Left renal cortex interstitium (tissue), 4 donors: ENCODE measurements around the gene NOL12. TPM values are rescaled to one million over a fixed set of nuclear protein-coding genes. Genes with fewer than 3 reads are reported as not detected.

ENCODE experiments used
- DNase-seq, 4 donors: peaks; one replicate each; pipeline ENCODE4 v3.0.0-alpha.2; 2013; ENCODE audit warnings: low read depth in 4 of 4, low spot score in 2 of 4, missing footprints in 1 of 4
- polyA plus RNA-seq, 4 donors: library from polyadenylated mRNA; unstranded; fragments of 120-200 nt; gene quantifications; one replicate each; pipeline ENCODE4 v1.2.1, GENCODE V29; 2013; ENCODE audit not compliant: insufficient read length in 4 of 4

The NOL12 gene
- polyA plus RNA-seq, 4 donors, result 17.2 to 27.0 (median 23.9) TPM

GRCh38 chr22:37659066-37659896, 26.9 kb upstream of the NOL12 start:
- DNase-seq, result no peak

- no peak for DNase-seq
Observed at GRCh38 chr22:37659897-37660708, 26.0 kb upstream of the NOL12 start.

GRCh38 chr22:37660709-37661045, 25.5 kb upstream of the NOL12 start:
- no peak for DNase-seq

- DNase-seq, result no peak
Observed at GRCh38 chr22:37661160-37661924, 24.8 kb upstream of the NOL12 start.

- DNase-seq, result no peak
Observed at GRCh38 chr22:37662039-37662438, 24.1 kb upstream of the NOL12 start.

GRCh38 chr22:37663521-37664140, 22.5 kb upstream of the NOL12 start:
- DNase-seq, result no peak

GRCh38 chr22:37664249-37665101, 21.7 kb upstream of the NOL12 start:
- no peak for DNase-seq

GRCh38 chr22:37665487-37665886, 20.7 kb upstream of the NOL12 start:
- no peak for DNase-seq

GRCh38 chr22:37669586-37669985, 16.6 kb upstream of the NOL12 start:
- no peak for DNase-seq

- no peak for DNase-seq
Observed at GRCh38 chr22:37672206-37672919, 13.8 kb upstream of the NOL12 start.

- DNase-seq, result no peak
Observed at GRCh38 chr22:37672920-37673455, 13.2 kb upstream of the NOL12 start.

- DNase-seq, result no peak
Observed at GRCh38 chr22:37674248-37674647, 11.9 kb upstream of the NOL12 start.

- peak in 2 of 4 donors; percentile 78 to 80 for DNase-seq
Observed at GRCh38 chr22:37674951-37675929, 10.9 kb upstream of the NOL12 start, which contains the start of gene LGALS1. Gene LGALS1 (plus strand): TSS chr22:37675636. CDS start chr22:37675703, 67 bp downstream.

GRCh38 chr22:37675930-37676735, 10.0 kb upstream of the NOL12 start:
- no peak for DNase-seq

GRCh38 chr22:37676736-37677492, 9.2 kb upstream of the NOL12 start:
- peak in 1 of 4 donors; percentile 72 for DNase-seq

- DNase-seq, result no peak
Observed at GRCh38 chr22:37677493-37677974, 8.6 kb upstream of the NOL12 start.
